GM21825 (cell line): ENCODE results near the gene ABCB11.

ENCODE experiments used
- ATAC-seq: cut with Tn5 transposase; IDR thresholded peaks from one replicate; pipeline ENCODE4 v1.9.1; 2021; ENCODE audit warnings: mild to moderate bottlenecking, moderate library complexity; ENCODE audit not compliant: unreplicated experiment

Gene ABCB11

GRCh38 chr2:169010633-169011460 is 20.3 kb downstream of the ABCB11 start:
- ATAC-seq: no peak

GRCh38 chr2:169009865-169010579 is 21.1 kb downstream of the ABCB11 start:
- ATAC-seq: no peak

GRCh38 chr2:169007941-169008340 is 23.2 kb downstream of the ABCB11 start:
- ATAC-seq: no peak

GRCh38 chr2:169007356-169007755 is 23.8 kb downstream of the ABCB11 start:
- no peak for ATAC-seq

GRCh38 chr2:169006665-169007064 is 24.5 kb downstream of the ABCB11 start:
- no peak for ATAC-seq

GRCh38 chr2:169005994-169006393 is 25.1 kb downstream of the ABCB11 start:
- ATAC-seq: no peak

- ATAC-seq: no peak
Measured at GRCh38 chr2:169005080-169005598, 26.0 kb downstream of the ABCB11 start.

GRCh38 chr2:169002161-169002738 is 28.9 kb downstream of the ABCB11 start:
- no peak for ATAC-seq

- ATAC-seq: no peak
Measured at GRCh38 chr2:169001116-169001815, 29.9 kb downstream of the ABCB11 start.

- ATAC-seq: no peak
Measured at GRCh38 chr2:168999668-169000213, 31.4 kb downstream of the ABCB11 start.

- no peak for ATAC-seq
Measured at GRCh38 chr2:168998609-168999211, 32.4 kb downstream of the ABCB11 start.

GRCh38 chr2:168997794-168998193 is 33.3 kb downstream of the ABCB11 start:
- ATAC-seq: no peak

- no peak for ATAC-seq
Measured at GRCh38 chr2:168997118-168997521, 34.0 kb downstream of the ABCB11 start.

- no peak for ATAC-seq
Measured at GRCh38 chr2:168995744-168996143, 35.4 kb downstream of the ABCB11 start.

GRCh38 chr2:168993538-168993937 is 37.6 kb downstream of the ABCB11 start:
- no peak for ATAC-seq

GRCh38 chr2:168992591-168993349 is 38.4 kb downstream of the ABCB11 start:
- ATAC-seq: no peak

GRCh38 chr2:168992026-168992425 is 39.1 kb downstream of the ABCB11 start:
- ATAC-seq: no peak

GRCh38 chr2:168988755-168989154 is 42.4 kb downstream of the ABCB11 start:
- ATAC-seq: no peak

- ATAC-seq: no peak
Measured at GRCh38 chr2:168986398-168986943, 44.7 kb downstream of the ABCB11 start.
